Peyer's patch (tissue), 4 donors: ENCODE results near the gene SUCLG2.

ENCODE experiments used
- CTCF ChIP-seq, 6 experiments: fragments of 450-650 bp in 4 of 6; fragments of 200-600 bp in 2 of 6; sonication (generic) in 1 of 6; IDR thresholded peaks; one replicate each; pipeline ENCODE4 v1.5.1; 2017 to 2019; ENCODE audit warnings: antibody characterized with exemption in 6 of 6, mild to moderate bottlenecking in 3 of 6, moderate library complexity in 1 of 6
- POLR2A ChIP-seq, 2 donors: fragments of 450-650 bp; IDR thresholded peaks; one replicate each; pipeline ENCODE4 v1.5.1; 2017; ENCODE audit warnings: antibody characterized with exemption in 2 of 2, mild to moderate bottlenecking in 2 of 2, moderate library complexity in 2 of 2

- TF ChIP-seq POLR2A (IDR thresholded peaks at IDR 0.05): no peak
- TF ChIP-seq CTCF (IDR thresholded peaks at IDR 0.05): no peak
These were observed 66.6 kb downstream of the SUCLG2 start for GRCh38 chr3:67587811-67588210.
